Osteoblast (primary cell): ENCODE results near the gene KIF4A. TPM values are rescaled to one million over a fixed set of nuclear protein-coding genes. Genes with fewer than 3 reads are reported as not detected.

Experiments used
- DNase-seq: peaks from one replicate; pipeline ENCODE4 v3.0.0; 2011; ENCODE audit warnings: low spot score, mixed read lengths; ENCODE audit not compliant: insufficient read length; ENCODE audit errors: missing footprints
- H2AFZ ChIP-seq: 2 replicates; pipeline ENCODE4 v1.6.0; 2011; ENCODE audit warnings: mild to moderate bottlenecking, low read length
- H3K27ac ChIP-seq: 2 replicates; pipeline ENCODE4 v1.5.1; 2011; ENCODE audit warnings: mild to moderate bottlenecking, low read depth, low read length, moderate library complexity
- H3K27me3 ChIP-seq: 2 replicates; pipeline ENCODE4 v1.6.0; 2012; ENCODE audit warnings: mild to moderate bottlenecking, control low read depth, inconsistent platforms, low read length, moderate library complexity; ENCODE audit not compliant: insufficient read depth
- H3K36me3 ChIP-seq: 2 replicates; pipeline ENCODE4 v1.5.1; 2011; ENCODE audit warnings: mild to moderate bottlenecking, low read length, control low read depth, moderate library complexity; ENCODE audit not compliant: insufficient read depth
- H3K4me1 ChIP-seq: 2 replicates; pipeline ENCODE4 v1.5.1; 2011; ENCODE audit warnings: mild to moderate bottlenecking, low read length, control low read depth, moderate library complexity; ENCODE audit not compliant: insufficient read depth
- H3K4me2 ChIP-seq: 2 replicates; pipeline ENCODE4 v1.6.0; 2011; ENCODE audit warnings: mild to moderate bottlenecking, low read length; ENCODE audit not compliant: insufficient read depth
- H3K4me3 ChIP-seq: fragments of 200-600 bp; sonication (generic); 3 replicates; pipeline ENCODE4 v1.5.1; 2012; ENCODE audit warnings: mild to moderate bottlenecking, low read length, inconsistent platforms; ENCODE audit not compliant: insufficient read depth
- H3K79me2 ChIP-seq: 2 replicates; pipeline ENCODE4 v1.6.0; 2012; ENCODE audit warnings: mild to moderate bottlenecking, low read length, control low read depth, inconsistent platforms; ENCODE audit not compliant: insufficient read depth
- H3K9me3 ChIP-seq: 2 replicates; pipeline ENCODE4 v1.5.1; 2011; ENCODE audit warnings: low read depth, low read length, control low read depth
- H4K20me1 ChIP-seq: 2 replicates; pipeline ENCODE4 v1.6.0; 2012; ENCODE audit warnings: mild to moderate bottlenecking, low read length, control low read depth; ENCODE audit not compliant: insufficient read depth
- CTCF ChIP-seq: IDR thresholded peaks from 2 replicates; pipeline ENCODE4 v1.5.1; 2011; ENCODE audit warnings: mild to moderate bottlenecking, low read depth, low read length, moderate library complexity; ENCODE audit errors: extremely low read depth
- total RNA-seq: library from RNA; depleted of rRNA; stranded (reverse); fragments of >200 nt; gene quantifications from 2 replicates; pipeline ENCODE4 v1.2.3, GENCODE V29; 2012

KIF4A gene
- total RNA-seq, 1 donor, result 2.2 TPM

- no peaks in the 10 kb centered on the region for H4K20me1 ChIP-seq
- TF ChIP-seq CTCF, result no peak
- no peak for DNase-seq
Observed at GRCh38 chrX:70244881-70245280, 45.0 kb upstream of the KIF4A start.

DNA sequence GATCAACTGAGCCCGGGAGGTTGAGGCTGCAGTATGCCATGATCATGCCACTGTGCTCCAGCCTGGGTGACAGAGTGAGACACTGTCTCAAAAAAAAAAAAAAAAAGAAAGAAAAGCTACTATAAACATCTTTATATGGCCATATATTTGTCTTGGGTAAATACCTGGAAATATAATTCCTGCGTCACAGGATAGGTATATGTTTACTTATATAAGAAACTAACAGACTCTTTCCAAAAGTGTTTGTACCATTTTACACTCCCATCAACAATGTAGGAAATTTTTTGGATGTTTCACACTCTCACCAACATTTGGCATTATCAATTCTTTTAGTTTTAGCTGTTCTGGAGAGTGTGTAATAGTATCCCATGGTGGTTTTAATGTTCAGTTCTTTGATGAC is 42.7 kb upstream of the KIF4A start:
- H4K20me1 ChIP-seq, result no peaks in the 10 kb centered on the region
- no peak for DNase-seq
- no peaks in the 10 kb centered on the region for H3K36me3 ChIP-seq
- H2AFZ ChIP-seq, result no peak overlapping the region
- TF ChIP-seq CTCF, result no peak
- no peaks in the 10 kb centered on the region for H3K79me2 ChIP-seq
- H3K27ac ChIP-seq, result no peak overlapping the region
- no peak overlapping the region for H3K4me3 ChIP-seq
- H3K27me3 ChIP-seq, result peaks cover 4% of the 10 kb centered on the region
- peaks cover 5% of the 10 kb centered on the region for H3K4me1 ChIP-seq
- no peaks in the 10 kb centered on the region for H3K9me3 ChIP-seq
- no peak overlapping the region for H3K4me2 ChIP-seq

More at GRCh38 chrX:70244881-70245280, 45.0 kb upstream of the KIF4A start:
- peak overlapping the region; percentile 51 for H3K27ac ChIP-seq
- peaks cover 5% of the 10 kb centered on the region for H3K4me1 ChIP-seq
- no peak overlapping the region for H3K4me2 ChIP-seq
- no peak overlapping the region for H2AFZ ChIP-seq
- H3K79me2 ChIP-seq, result no peaks in the 10 kb centered on the region
- no peaks in the 10 kb centered on the region for H3K9me3 ChIP-seq
- no peak overlapping the region for H3K4me3 ChIP-seq
- peaks cover 9% of the 10 kb centered on the region for H3K27me3 ChIP-seq
- no peaks in the 10 kb centered on the region for H3K36me3 ChIP-seq

- Histone ChIP-seq H3K4me3 (no peak overlapping the region), H3K4me1 (no peaks in the 10 kb centered on the region), H4K20me1 (no peaks in the 10 kb centered on the region), H3K9me3 (no peaks in the 10 kb centered on the region), H3K27ac (no peak overlapping the region), H3K4me2 (no peak overlapping the region), H3K27me3 (no peaks in the 10 kb centered on the region), H3K79me2 (no peaks in the 10 kb centered on the region), H2AFZ (no peak overlapping the region), H3K36me3 (no peaks in the 10 kb centered on the region)
- no peak for DNase-seq
- no peak for TF ChIP-seq CTCF
Observed at GRCh38 chrX:70252491-70252890, 37.4 kb upstream of the KIF4A start.

- Histone ChIP-seq H3K4me2 (no peak overlapping the region), H2AFZ (no peak overlapping the region), H3K27me3 (no peaks in the 10 kb centered on the region), H3K9me3 (no peaks in the 10 kb centered on the region), H4K20me1 (no peaks in the 10 kb centered on the region), H3K36me3 (no peaks in the 10 kb centered on the region), H3K4me1 (no peaks in the 10 kb centered on the region), H3K27ac (no peak overlapping the region), H3K4me3 (no peak overlapping the region), H3K79me2 (no peaks in the 10 kb centered on the region)
- TF ChIP-seq CTCF, result no peak
- DNase-seq, result no peak
Observed at GRCh38 chrX:70253377-70254062, 36.4 kb upstream of the KIF4A start.
